ENCODE results near the gene DSP. TPM values are rescaled to one million over a fixed set of nuclear protein-coding genes. Genes with fewer than 3 reads are reported as not detected.

DSP gene
- polyA plus RNA-seq, 3 donors = 83.5 to 98.4 (median 94.7) TPM

Other genes starting within 250 kb of the DSP start
- 100 to 1,000 TPM; 109 to 135 (median 123) TPM for gene SSR1, start 228.5 kb upstream of the DSP start, polyA plus RNA-seq (ENCODE audit: insufficient read length in 3 of 3)
- gene CAGE1, start 151.9 kb upstream of the DSP start, polyA plus RNA-seq (ENCODE audit: insufficient read length in 3 of 3) = under 1 TPM; 0.06 to 0.12 (median 0.10) TPM
- 10 to 100 TPM; 28.4 to 34.3 (median 33.4) TPM for gene RIOK1, start 151.9 kb upstream of the DSP start, polyA plus RNA-seq (ENCODE audit: insufficient read length in 3 of 3)
- 10 to 100 TPM; 18.8 to 26.3 (median 23.5) TPM for gene SNRNP48, start 48.5 kb downstream of the DSP start, polyA plus RNA-seq (ENCODE audit: insufficient read length in 3 of 3)
- 1 to 10 TPM; 7.0 to 7.7 (median 7.4) TPM for gene BMP6, start 184.4 kb downstream of the DSP start, polyA plus RNA-seq (ENCODE audit: insufficient read length in 3 of 3)

All from renal pelvis (tissue), 3 donors.